ENCODE data around the gene RIPOR3.
"Not testable (repeated sequence)": the region's sequence is repeated elsewhere in the genome, so short reads cannot be mapped to it uniquely, and the experiment has no call there.

The RIPOR3 gene

GRCh38 chr20:50704514-50704913 is 13.2 kb upstream of the RIPOR3 start:
- no peak for DNase-seq

GRCh38 chr20:50703651-50704438 is 12.5 kb upstream of the RIPOR3 start:
- not testable (repeated sequence) for DNase-seq

DNA sequence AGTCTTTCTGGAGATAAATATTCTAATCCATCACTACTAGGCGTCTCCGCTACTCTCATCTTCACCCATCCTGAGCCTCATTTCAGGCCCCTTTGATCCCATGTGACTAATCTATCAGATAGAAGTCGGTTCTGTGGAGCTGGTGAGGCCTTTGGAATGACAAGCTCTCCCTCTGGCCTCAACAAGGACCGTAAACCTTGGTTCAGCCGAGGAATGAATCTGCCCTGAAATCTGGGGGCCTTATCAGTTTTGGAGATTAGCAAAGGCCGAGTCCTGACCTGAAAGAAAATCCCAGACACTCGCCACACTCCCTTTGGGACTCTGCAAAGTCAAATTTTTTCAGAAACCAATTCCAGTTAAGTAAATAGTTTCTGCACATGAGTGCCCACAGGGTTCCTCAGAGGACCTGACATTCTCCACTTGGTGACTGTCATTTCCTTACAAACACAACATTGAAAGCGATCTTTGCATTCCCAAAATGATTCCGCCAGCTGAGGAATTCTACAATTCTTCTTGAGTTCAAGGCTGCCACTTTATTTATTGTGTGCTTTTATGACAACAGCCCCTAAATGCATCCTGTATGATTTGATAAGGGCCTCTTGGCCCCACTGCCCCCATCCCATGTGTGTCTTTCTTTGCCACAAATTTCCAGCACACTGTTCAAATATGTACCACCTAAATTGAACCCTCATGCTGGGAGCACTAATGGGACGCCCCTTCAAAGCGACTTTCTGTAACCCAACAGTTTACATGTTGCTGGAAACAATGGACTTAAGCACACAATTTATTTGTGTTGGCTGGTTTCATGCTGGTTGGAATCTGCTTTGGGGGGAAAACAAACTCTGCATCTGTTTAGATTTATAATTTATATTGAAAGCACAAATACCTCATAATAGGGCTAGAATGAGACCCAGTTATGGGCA is 10.0 kb upstream of the RIPOR3 start:
- DNase-seq = no peak

DNA sequence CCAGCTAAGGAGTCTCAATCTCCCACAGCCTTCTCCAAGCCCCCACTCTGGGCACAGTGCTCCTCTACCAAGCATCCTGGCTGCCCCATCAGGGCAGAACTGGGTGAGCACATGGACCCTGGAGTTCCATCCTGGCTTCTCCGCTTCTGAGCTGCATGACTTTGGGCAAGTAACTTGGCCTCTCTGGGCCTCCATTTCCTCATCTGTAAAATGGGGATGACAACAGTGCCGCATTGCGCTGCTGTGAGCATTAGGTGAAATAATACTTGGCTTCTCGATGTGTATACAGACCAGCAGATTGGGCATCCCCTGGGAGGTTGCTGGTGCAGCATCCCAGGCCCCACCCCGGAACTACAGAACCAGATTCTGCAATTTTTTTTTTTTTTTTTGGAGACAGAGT is 8.3 kb upstream of the RIPOR3 start:
- no peak for DNase-seq

DNA sequence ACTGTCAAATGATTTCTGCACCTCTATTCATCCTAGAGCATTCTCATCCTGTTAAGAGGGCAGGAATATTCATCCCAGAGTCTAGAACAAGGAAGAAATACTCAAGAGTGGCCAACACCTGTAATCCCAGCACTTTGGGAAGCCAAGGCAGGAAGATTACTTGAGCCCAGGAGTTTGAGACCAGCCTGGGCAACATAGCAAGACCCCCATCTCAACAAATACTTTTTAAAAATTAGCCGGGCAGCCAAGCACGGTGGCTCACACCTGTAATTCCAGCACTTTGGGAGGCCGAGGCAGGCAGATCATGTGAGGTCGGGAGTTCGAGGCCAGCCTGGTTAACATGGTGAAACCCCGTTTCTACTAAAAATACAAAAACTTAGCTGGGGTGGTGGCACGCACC is 6.9 kb upstream of the RIPOR3 start:
- DNase-seq = not testable (repeated sequence)

GRCh38 chr20:50695135-50695872 is 4.0 kb upstream of the RIPOR3 start:
- DNase-seq = no peak

DNA sequence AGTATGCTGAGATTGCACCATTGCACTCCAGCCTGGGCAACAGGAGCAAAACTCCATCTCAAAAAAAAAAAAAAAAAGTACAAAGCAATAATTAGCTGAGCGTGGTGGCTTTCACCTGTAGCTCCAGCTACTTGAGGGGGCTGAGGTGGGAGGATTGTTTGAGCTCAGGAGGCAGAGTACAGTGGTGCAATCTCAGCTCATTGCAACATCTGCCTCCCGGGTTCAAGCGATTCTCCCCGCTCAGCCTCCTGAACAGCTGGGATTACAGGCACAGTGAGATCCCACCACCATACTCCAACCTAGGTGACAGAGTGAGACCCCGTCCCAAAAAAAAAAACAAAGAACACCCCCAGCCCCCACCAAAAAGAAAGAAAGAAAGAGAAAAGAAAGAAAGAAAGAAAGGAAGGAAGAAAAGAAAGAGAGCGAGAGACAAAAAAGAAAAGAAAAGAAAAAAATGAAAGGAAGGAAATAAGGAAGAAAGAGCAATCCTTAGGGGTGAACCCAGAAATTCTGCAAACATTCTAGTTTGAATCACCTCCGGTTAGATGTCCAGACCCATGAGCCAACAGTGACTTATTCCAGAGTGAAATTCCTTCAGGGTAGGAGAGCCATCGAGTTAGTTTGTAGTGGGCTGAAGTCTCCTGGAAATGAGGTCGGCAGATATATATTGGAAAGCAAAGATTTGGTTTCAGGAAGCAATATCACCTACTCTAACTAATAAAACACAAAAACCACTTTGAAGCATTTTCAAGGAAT is 3.2 kb upstream of the RIPOR3 start:
- no peak for DNase-seq

DNA sequence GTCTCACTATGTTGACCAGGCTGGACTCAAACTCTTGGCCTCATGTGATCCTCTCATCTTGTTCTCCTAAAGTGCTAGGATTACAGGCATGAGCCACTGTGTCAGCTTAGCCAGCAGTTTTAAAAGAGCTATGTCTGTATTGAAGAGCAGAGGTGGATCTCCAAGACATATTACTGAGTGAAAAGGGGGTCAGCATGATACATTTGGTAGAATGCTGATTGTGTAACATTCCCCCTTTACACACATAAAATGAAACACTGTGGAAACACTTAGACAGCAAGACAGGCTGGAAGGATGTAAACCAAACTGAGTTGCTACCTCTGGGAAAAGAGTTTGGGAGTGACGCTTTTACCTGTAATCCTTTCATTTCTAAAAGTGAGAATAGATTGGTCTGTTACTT is 1.7 kb upstream of the RIPOR3 start:
- no peak for DNase-seq

- no peak for DNase-seq
Observed at GRCh38 chr20:50692552-50692933, 1.2 kb upstream of the RIPOR3 start.

DNA sequence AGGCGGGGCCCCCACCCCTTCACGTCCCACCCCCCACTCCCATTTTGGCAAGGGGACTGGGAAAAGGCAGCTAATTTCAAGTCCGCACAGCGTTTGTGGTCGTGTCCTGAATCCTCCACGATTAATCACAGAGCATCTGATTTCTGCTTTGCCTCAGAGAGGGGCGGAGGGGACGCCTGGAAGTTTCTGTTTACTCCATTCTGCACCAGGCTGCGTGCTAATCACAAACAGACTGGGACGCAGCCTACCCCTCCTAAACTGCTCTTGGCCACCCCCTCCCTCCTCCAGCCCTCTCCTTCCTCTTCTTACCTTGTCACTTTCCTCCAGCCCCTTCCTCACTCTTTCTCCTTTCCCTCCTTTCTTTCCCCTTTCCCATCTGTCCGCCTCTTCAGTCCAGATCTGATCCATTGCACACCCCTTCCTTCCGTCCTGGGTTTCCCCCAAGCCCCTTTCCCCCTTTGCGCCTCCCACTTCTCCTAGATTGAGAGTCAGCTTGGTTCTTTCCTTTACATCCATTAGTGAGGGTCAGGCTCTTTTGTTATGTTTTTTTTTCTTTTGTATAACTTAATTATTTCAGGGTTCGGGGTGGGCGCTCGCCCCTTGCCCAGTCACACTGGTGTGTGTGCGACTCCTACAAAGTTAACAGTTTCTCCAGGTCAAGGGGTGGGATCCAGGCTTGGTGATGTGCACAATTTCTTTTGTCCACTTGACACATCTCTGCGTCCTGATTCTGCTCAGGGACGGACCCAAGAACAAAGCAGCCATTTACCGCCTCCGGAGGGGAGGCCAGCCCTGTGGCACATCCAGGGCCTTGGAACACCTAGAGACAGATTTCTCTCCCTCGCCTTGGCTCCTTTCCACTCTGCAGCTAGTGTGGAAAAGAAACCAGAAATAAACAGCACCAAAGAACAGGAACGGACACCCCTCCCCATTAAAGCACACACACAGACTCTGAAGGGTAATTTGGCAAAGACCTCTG is 520 bp upstream of the RIPOR3 start:
- no peak for DNase-seq

DNA sequence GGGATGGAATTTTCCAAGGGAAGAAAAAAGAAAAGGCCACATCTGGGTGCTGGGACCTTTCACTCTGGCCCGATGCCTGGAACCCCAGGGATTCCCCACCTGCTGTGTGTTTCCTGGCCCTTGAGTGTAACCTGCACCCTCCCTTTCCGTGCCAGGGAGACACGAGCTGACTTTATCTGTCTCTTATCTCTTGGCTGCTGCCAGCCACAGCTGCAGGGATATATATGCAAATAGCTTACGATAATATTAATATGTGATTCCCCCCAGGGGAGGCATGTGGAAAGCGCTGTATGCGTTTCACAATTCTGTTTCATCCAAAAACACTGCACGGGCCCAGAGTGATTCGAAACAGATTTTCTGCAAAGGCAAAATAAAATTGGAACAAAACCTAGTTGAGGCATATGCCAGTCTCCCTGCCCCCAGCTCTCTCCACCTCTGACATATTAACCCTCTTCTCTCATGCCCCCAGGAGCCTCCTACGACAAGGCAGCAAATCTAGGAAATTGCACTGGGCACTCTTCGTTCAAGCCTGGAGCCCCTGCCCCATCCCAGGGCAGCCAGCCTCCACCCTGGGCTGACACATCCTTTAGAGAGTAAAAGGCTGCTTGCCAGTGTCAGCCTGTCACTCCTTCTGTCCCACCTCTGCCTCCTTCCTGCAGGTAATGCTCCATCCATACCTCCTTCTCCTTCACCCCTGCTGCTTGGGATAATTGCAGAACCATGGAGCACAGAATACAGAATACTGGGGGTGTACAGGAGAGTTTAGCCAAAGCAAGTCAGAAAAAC is 1.3 kb downstream of the RIPOR3 start:
- DNase-seq = no peak

DNA sequence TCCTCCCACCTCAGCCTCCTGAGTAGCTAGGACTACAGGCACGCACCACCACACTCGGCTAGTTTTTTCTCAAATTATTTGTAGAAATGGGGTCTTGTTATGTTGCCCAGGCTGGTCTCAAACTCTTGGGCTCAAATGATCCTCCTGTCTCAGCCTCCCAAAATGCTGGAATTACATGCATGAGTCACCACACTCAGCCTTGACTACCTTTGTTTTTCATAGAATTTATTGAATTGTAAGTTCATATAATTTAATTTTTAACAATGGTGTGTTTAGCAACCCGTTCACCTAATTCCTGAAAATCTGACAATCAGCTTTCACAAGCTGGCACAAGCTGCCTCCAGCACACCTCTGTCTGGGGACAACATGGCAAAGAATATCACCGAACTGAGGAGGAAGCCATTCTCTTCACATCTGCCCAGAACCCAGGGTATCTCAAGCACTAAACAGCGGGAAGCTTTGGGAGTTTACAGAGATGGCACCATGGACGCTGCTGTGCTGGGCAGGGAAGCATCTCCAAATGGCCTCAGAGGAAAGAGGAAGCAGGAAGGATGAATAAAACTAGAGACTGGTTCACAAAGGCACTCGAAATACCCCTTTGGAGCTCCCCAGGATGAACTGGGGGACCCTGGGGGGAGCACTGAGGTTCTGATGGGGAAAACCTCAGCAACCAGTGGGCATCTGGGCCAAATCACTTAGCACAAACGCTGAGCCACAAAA is 2.9 kb downstream of the RIPOR3 start:
- no peak for DNase-seq

DNA sequence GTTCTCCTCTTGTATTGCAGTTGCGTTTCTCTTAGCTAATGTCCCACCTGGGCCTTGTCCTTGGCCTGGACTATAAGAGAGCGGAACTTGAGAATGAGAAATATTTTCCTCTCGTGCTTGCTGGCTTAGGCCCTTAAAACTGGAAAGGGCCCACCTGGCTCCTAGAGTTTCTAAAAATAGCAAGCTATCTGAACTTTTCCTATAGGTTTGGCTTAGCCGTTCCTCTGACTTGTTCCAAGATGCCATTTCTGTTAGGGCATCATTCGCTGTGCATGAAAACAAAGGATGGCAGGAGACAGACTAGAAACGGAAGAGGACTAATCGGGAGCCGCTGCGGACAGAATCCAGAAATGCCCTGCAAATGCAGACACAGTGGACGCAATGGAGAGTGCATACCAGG is 4.5 kb downstream of the RIPOR3 start:
- no peak for DNase-seq

DNA sequence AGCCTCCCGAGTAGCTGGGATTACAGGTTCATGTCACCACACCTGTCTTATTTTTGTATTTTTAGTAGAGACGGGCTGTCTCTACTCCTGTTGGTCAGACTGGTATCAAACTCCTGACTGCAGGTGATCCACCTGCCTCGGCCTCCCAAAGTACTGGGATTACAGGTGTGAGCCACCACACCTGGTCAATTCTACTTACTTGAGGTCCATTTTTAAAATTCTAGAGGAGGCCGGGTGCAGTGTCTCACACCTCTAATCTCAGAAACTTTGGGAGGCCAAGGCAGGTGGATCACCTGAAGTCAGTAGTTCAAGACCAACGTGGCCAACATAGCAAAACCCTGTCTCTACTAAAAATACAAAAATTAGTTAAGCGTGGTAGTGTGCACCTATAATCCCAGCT is 7.8 kb downstream of the RIPOR3 start:
- no peak for DNase-seq

DNA sequence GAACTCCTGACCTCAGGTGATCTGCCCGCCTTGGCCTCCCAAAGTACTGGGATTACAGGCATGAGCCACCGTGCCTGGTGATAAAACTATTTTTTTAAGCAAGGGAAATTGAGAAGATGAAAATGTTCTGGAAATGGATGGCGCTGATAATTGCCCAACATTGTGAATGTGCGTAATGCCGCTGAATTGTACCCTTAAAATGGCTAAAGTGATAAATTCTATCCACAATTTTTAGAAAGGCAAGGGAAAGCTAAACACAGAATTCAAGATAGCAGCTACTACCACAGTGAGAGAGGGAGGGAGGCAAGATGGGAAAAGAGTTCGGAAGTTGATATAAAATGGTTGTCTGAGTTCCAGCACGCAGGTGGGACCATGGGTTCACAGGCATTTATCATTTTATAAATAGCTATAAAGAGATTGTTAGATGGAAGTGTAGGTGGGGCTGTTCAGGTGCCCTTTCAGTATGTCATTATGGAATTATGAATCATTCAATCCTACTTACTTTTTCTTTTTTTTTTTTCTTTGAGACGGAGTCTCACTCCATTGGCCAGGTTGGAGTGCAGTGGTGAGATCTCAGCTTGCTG is 8.3 kb downstream of the RIPOR3 start:
- no peak for DNase-seq

DNA sequence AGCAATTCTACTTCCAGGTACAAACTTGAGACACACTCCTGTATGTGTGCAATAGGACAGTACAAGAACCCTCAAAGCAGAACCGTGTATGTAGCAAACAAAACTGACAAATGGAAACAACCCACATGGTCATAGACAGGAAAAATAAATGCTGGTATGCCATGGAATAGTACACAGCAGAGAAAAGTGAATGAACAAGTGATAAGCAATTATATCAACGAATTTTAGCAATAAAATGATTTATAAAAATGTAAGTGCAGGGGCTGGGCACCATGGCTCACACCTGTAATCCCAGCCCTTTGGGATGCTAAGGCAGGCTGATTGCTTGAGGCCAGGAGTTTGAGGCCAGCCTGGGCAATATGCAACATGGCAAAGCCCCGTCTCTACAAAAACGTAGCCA is 9.3 kb downstream of the RIPOR3 start:
- DNase-seq = no peak

- no peak for DNase-seq
Observed at GRCh38 chr20:50681359-50682064, 9.8 kb downstream of the RIPOR3 start.

DNA sequence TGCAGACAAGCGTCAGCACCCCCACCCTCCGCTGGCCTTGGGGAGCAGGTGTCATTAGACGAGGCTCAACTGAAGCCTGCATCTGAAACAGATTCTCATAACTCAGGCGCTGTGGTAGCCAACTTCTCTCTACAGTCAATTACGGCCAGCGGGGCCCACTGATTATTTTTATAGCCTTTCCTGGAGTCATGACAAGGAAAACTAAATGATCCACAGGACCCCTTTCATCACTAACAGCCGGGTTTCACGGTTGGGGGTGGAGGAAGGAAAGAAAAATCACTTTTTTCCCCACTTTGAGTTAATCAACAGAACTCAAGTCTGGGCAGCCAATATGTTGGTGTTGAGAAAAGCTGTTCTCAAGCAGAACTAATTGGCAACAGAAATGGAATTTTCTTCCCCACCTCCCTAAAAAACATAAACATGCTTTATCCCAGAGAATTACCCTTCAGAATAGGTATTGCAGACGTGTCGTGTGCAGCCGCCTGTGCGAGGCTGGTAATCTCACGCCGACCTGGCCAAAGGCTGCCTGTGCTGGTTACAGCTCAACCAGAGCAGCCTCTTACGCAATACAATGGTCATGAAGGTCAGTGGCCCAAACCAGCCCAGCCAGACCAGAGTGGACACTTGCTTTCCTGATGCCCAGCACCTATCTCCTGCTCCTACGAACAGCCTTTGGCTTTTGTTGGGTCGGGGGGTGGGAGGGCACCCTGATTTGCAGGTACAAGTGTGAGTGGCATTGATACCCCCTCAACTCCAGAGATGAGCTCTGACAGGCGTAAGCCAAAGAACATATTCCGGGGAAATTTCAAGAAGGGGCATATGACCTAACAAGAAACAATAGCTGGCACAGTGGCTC is 11.0 kb downstream of the RIPOR3 start:
- no peak for DNase-seq
